ENCODE results near the gene TRABD2B. TPM values are rescaled to one million over a fixed set of nuclear protein-coding genes. Genes with fewer than 3 reads are reported as not detected.

Gene TRABD2B
- total and polyA plus RNA-seq, 2 of the 13 experiments (the other 11 are each of a cell fraction or from before 2014, with no cell fraction given), result 0.04 TPM; not detected in 1

GRCh38 chr1:47993881-47994625, 3.1 kb downstream of the TRABD2B start:
- no TSS peak for BruUV-seq (replicated peaks)
- ChIA-PET POLR2A (no interaction called here), CTCF (ENCODE audit: low intra/inter-chr PET ratio, low total read pairs) (no interaction called here)
- TF ChIP-seq RELA (CRISPR knock-in tag; IDR thresholded peaks at IDR 0.05) (no peak), RERE (CRISPR knock-in tag; IDR thresholded peaks at IDR 0.05; ENCODE audit: low read depth) (no peak), ZMYM3 (CRISPR knock-in tag; IDR thresholded peaks at IDR 0.05) (no peak), RARA (CRISPR knock-in tag; IDR thresholded peaks at IDR 0.05) (no peak), ONECUT2 (CRISPR knock-in tag; IDR thresholded peaks at IDR 0.05) (no peak), PAF1 (CRISPR knock-in tag; IDR thresholded peaks at IDR 0.05) (no peak), ZNF607 (CRISPR knock-in tag; IDR thresholded peaks at IDR 0.05; ENCODE audit: borderline replicate concordance) (no peak), STAT6 (CRISPR knock-in tag; IDR thresholded peaks at IDR 0.05; ENCODE audit: borderline replicate concordance) (no peak), ZNF615 (CRISPR knock-in tag; IDR thresholded peaks at IDR 0.05; ENCODE audit: borderline replicate concordance) (no peak), ZNF354B (CRISPR knock-in tag; IDR thresholded peaks at IDR 0.05) (no peak)
- H4K20me1 ChIP-seq (ENCODE audit: insufficient read depth, low read length), result no peaks in the 10 kb centered on the region
- in situ Hi-C loops (cut with HindIII; ENCODE audit: extremely low pct_ligation_motif_present, low pct_unique_long_range_greater_than_20kb), result no loop called here
- no peak overlapping the region for H3K4me2 ChIP-seq (ENCODE audit: low read depth, low read length)
- FAIRE-seq, result no peak
- H3K4me1 ChIP-seq (ENCODE audit: insufficient read depth, low read length), result peaks cover 12% of the 10 kb centered on the region; the same call in 1 of the 2 replicates
- no peaks in the 10 kb centered on the region for H3K36me3 ChIP-seq (replicated peaks in 1 of 2; ENCODE audit: control insufficient read depth in 1 of 2, insufficient read depth in 2 of 2, low read length in 2 of 2)
- no peaks in the 10 kb centered on the region for H3K9me3 ChIP-seq (ENCODE audit: low read length)
- no peak overlapping the region for H3K4me3 ChIP-seq (replicated peaks in 1 of 3; ENCODE audit: insufficient read depth in 1 of 3, low read depth in 2 of 3, low read length in 3 of 3)
- H3K27ac ChIP-seq (ENCODE audit: extremely low read length, insufficient read depth, low read length), result no peak overlapping the region
- H3K79me2 ChIP-seq (ENCODE audit: insufficient read depth, low read length), result no peaks in the 10 kb centered on the region
- no peak overlapping the region for H2AFZ ChIP-seq (ENCODE audit: low read length)
- no peak for DNase-seq (ENCODE audit: low spot score)
- no peak overlapping the region for H3K9ac ChIP-seq (ENCODE audit: insufficient read depth, low read depth, low read length)
- intact Hi-C loops (cut with micrococcal nuclease; ENCODE audit: unreplicated experiment), result no loop called here
- H3K27me3 ChIP-seq (ENCODE audit: control insufficient read depth in 1 of 2, insufficient read depth in 2 of 2, low read length in 2 of 2), result peaks cover 8 to 70% of the 10 kb centered on the region in 2 experiments; a peak in 4 of 5 replicates
- ATAC-seq, result no peak
- WGBS (ENCODE audit: low lambda C conversion rate), result 81% methylated on average over 24 of the region's 34 CpGs
